ENCODE data around the gene LAPTM5. TPM values are rescaled to one million over a fixed set of nuclear protein-coding genes. Genes with fewer than 3 reads are reported as not detected.

LAPTM5 gene
- total and polyA plus RNA-seq, 10 of the 15 experiments (the other 5 are each of a cell fraction or from before 2014, with no cell fraction given): 24.1 to 1,034 (median 687) TPM

GRCh38 chr1:30744060-30744756 lies 13.4 kb downstream of the LAPTM5 start (continued):
- TF ChIP-seq CBX3 (IDR thresholded peaks at IDR 0.05; ENCODE audit: borderline replicate concordance, low read depth) (no peak), NR2C1 (IDR thresholded peaks at IDR 0.05) (no peak), RAD51 (IDR thresholded peaks at IDR 0.05) (no peak), RELA (IDR thresholded peaks at IDR 0.05; ENCODE audit: borderline replicate concordance, partially characterized antibody) (no peak), ZSCAN29 (IDR thresholded peaks at IDR 0.05) (no peak), REST (IDR thresholded peaks at IDR 0.05; ENCODE audit: low read depth, low read length) (no peak), ZBTB4 (CRISPR knock-in tag; IDR thresholded peaks at IDR 0.05) (no peak), SIX5 (IDR thresholded peaks at IDR 0.05; ENCODE audit: low read depth, low read length, severe bottlenecking) (no peak), SUZ12 (IDR thresholded peaks at IDR 0.05; ENCODE audit: unreplicated experiment) (no peak), ZNF384 (IDR thresholded peaks at IDR 0.05; ENCODE audit: borderline replicate concordance, low read depth, low read length) (peak; percentile 63; the same call in 1 of the 2 replicates), MTA2 (IDR thresholded peaks at IDR 0.05; ENCODE audit: low read depth) (no peak), DPF2 (IDR thresholded peaks at IDR 0.05) (0 out of 2 replicates have a peak, but pooled peaks have one; percentile 47), SUPT20H (IDR thresholded peaks at IDR 0.05; ENCODE audit: borderline replicate concordance, control insufficient read depth, low read depth, low read length) (no peak), SIN3A (IDR thresholded peaks at IDR 0.05; ENCODE audit: low read depth, low read length) (no peak)
- TF ChIP-seq, protein P1, sequence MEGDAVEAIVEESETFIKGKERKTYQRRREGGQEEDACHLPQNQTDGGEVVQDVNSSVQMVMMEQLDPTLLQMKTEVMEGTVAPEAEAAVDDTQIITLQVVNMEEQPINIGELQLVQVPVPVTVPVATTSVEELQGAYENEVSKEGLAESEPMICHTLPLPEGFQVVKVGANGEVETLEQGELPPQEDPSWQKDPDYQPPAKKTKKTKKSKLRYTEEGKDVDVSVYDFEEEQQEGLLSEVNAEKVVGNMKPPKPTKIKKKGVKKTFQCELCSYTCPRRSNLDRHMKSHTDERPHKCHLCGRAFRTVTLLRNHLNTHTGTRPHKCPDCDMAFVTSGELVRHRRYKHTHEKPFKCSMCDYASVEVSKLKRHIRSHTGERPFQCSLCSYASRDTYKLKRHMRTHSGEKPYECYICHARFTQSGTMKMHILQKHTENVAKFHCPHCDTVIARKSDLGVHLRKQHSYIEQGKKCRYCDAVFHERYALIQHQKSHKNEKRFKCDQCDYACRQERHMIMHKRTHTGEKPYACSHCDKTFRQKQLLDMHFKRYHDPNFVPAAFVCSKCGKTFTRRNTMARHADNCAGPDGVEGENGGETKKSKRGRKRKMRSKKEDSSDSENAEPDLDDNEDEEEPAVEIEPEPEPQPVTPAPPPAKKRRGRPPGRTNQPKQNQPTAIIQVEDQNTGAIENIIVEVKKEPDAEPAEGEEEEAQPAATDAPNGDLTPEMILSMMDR (IDR thresholded peaks at IDR 0.05 in 2 of 3, conservative IDR thresholded peaks at IDR 0.05 in 1 of 3; ENCODE audit: control insufficient read depth in 2 of 3, extremely low read depth in 1 of 3, insufficient read depth in 1 of 3, low read depth in 3 of 3, low read length in 3 of 3): no peak
- TF ChIP-seq, protein P2, sequence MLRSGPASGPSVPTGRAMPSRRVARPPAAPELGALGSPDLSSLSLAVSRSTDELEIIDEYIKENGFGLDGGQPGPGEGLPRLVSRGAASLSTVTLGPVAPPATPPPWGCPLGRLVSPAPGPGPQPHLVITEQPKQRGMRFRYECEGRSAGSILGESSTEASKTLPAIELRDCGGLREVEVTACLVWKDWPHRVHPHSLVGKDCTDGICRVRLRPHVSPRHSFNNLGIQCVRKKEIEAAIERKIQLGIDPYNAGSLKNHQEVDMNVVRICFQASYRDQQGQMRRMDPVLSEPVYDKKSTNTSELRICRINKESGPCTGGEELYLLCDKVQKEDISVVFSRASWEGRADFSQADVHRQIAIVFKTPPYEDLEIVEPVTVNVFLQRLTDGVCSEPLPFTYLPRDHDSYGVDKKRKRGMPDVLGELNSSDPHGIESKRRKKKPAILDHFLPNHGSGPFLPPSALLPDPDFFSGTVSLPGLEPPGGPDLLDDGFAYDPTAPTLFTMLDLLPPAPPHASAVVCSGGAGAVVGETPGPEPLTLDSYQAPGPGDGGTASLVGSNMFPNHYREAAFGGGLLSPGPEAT (IDR thresholded peaks at IDR 0.05; ENCODE audit: low read depth): no peak
- TF ChIP-seq, protein P3, sequence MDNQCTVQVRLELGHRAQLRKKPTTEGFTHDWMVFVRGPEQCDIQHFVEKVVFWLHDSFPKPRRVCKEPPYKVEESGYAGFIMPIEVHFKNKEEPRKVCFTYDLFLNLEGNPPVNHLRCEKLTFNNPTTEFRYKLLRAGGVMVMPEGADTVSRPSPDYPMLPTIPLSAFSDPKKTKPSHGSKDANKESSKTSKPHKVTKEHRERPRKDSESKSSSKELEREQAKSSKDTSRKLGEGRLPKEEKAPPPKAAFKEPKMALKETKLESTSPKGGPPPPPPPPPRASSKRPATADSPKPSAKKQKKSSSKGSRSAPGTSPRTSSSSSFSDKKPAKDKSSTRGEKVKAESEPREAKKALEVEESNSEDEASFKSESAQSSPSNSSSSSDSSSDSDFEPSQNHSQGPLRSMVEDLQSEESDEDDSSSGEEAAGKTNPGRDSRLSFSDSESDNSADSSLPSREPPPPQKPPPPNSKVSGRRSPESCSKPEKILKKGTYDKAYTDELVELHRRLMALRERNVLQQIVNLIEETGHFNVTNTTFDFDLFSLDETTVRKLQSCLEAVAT (IDR thresholded peaks at IDR 0.05): peak; percentile 39; the same call in 1 of the 2 replicates

Measured in GM12878 (cell line).